ENCODE results near the gene SPDYE3. TPM values are rescaled to one million over a fixed set of nuclear protein-coding genes. Genes with fewer than 3 reads are reported as not detected.
A peak's percentile ranks its signal among the peaks of the same experiment; 100 is the strongest.
"Not testable (repeated sequence)": the region's sequence is repeated elsewhere in the genome, so short reads cannot be mapped to it uniquely, and the experiment has no call there.

The SPDYE3 gene
- total RNA-seq, 2 experiments from 2014 or later = not detected

DNA sequence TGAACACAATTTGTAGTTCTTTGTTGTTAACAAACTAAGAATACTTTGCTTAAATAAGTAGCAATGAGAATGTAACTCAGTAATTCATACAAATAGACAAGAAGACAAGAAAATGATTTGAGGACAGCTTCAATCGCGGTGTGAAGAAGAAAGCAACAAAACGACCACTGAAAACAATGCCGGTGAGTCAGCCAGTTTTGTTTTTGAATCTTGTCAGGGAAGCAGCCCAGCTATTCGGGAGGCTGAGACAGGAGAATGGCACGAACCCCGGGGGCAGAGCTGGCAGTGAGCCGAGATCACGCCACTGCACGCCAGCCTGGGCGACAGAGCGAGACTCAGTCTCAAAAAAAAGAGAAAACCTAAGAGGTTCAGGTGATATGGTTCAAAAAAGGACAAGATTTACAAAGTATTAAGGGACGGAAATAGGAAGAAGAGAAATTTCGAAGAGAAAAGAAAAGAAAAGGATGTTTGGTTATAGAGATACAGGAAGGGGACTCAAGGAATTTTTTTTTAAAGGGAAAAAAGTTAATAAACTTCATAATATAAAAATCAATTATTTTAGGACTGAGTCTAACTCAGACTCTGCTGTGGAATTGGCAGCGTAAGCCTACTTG is 30.7 kb downstream of the SPDYE3 start:
- H3K9me3 Mint-ChIP-seq (ENCODE audit: low read depth); H3K4me3 Mint-ChIP-seq; ATAC-seq; H3K27me3 Mint-ChIP-seq; DNase-seq; CTCF ChIA-PET; POLR2A ChIA-PET: not testable (repeated sequence)
- Mint-ChIP-seq H3K36me3 (ENCODE audit: low read depth) (peaks cover 38% of the 10 kb centered on the region), H3K27ac (peak overlapping the region; percentile 9), H3K4me1 (peaks cover 40% of the 10 kb centered on the region)
- intact Hi-C loops (cut with DNase I, micrococcal nuclease) = loop anchor here in 1 of 2 experiments (5.0 kb wide), 1 partner anchor 256 kb away; the partner anchor contains the start of gene ZNF3

DNA sequence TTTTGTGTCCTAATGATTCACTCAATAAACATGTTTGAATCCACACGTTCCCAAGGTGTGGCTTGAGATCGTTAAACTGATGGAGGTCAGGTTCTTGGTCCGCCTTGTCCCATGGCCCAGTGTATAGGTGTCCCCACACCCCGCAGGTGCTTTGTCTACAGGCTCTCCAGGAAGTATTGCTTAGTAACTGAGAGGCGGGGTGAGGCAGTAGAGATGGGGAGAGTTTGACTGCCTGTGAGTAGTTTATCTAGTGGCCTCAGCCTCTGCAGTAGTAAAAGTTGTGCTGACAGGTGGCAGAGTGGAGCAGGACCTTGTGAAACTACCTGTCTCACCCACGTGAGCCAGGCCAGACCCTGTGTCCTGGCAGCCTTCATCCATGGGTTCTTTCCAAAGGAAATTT is 33.8 kb downstream of the SPDYE3 start:
- H3K9me3 Mint-ChIP-seq (ENCODE audit: low read depth); DNase-seq; H3K4me3 Mint-ChIP-seq; ATAC-seq; H3K27me3 Mint-ChIP-seq; POLR2A ChIA-PET; CTCF ChIA-PET: not testable (repeated sequence)
- intact Hi-C loops (cut with DNase I, micrococcal nuclease) = loop anchor here in 1 of 2 experiments (10.0 kb wide), 1 partner anchor 196 kb away; the partner anchor contains the start of gene LAMTOR4
- Mint-ChIP-seq H3K36me3 (ENCODE audit: low read depth) (peaks cover 46% of the 10 kb centered on the region), H3K27ac (peak overlapping the region; percentile 15), H3K4me1 (peaks cover 48% of the 10 kb centered on the region)

DNA sequence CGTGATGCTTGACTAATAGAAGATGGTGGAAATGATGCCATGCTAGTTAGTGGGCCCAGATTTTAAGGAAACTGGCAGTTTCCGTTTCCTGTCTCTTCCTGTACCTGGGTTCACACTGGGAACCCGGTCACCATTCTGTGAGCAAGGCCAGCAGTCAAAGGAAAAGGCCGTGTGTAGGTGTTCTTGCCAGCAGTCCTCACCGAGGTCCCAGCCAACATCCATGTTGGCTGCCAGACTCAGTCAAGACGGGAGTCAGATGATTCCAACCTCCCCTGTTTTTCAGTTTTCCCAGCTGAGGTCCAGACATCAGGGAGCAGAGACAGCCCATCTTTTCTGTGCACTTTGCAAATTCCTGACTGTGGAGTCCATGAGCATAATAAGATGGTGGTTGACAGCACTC is 35.3 kb downstream of the SPDYE3 start:
- ATAC-seq = no peak
- POLR2A ChIA-PET = no interaction called here
- intact Hi-C loops (cut with DNase I, micrococcal nuclease) = loop anchor here in 1 of 2 experiments (10.0 kb wide), 1 partner anchor 198 kb away; the partner anchor contains the start of gene LAMTOR4
- Mint-ChIP-seq H3K4me1 (peaks cover 44% of the 10 kb centered on the region), H3K27me3 (no peaks in the 10 kb centered on the region), H3K27ac (peak overlapping the region; percentile 59), H3K36me3 (ENCODE audit: low read depth) (peaks cover 56% of the 10 kb centered on the region), H3K4me3 (no peak overlapping the region), H3K9me3 (ENCODE audit: low read depth) (no peaks in the 10 kb centered on the region)
- CTCF ChIA-PET = interaction anchor here (0.6 kb wide), 1 partner anchor 1062 kb away, joined by 3 read pairs; no protein-coding TSS in a partner anchor
- DNase-seq = no peak

DNA sequence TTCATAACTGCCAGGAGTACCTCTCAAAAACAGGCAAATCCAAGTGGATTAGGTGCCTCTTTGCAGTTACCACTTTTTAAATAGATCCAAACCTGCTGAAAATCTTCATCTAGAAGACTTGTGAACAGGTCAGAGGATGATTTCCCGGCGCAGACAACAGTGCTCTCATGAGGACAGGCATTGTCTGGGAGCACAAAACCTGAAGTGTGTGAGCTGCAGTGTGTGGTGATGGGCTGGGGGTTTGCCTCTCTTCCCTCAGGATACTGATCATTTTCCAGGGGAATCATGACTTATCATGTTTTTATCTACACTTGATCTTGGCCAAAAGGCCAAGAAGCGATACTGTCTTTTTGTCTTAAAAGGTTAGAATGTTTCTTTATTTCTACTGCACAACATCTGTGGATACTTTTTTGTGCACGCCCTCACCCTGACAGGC is 36.6 kb downstream of the SPDYE3 start:
- H3K27me3 Mint-ChIP-seq; DNase-seq; H3K9me3 Mint-ChIP-seq (ENCODE audit: low read depth); ATAC-seq: not testable (repeated sequence)
- POLR2A ChIA-PET = interaction anchor here (0.5 to 1.0 kb wide), 6 partner anchors 10 to 421 kb away, joined by 3 to 6 read pairs (median 3); partner anchors contain the start of genes LAMTOR4 and MOSPD3
- CTCF ChIA-PET = interaction anchor here (0.6 to 2.2 kb wide), 3 partner anchors 69 to 262 kb away, joined by 3 to 7 read pairs (median 3); no protein-coding TSS in a partner anchor
- intact Hi-C loops (cut with DNase I, micrococcal nuclease) = loop anchor here (1.0 to 10.0 kb wide), 6 partner anchors 8 to 225 kb away; partner anchors contain the start of genes CNPY4 (in 1 of the 2), LAMTOR4 (in 1 of the 2), MBLAC1 (in 1 of the 2) and MEPCE (in 1 of the 2)
- Mint-ChIP-seq H3K36me3 (ENCODE audit: low read depth) (peaks cover 57% of the 10 kb centered on the region), H3K4me3 (peak overlapping the region; percentile 70), H3K4me1 (peaks cover 36% of the 10 kb centered on the region), H3K27ac (peak overlapping the region; percentile 91)

DNA sequence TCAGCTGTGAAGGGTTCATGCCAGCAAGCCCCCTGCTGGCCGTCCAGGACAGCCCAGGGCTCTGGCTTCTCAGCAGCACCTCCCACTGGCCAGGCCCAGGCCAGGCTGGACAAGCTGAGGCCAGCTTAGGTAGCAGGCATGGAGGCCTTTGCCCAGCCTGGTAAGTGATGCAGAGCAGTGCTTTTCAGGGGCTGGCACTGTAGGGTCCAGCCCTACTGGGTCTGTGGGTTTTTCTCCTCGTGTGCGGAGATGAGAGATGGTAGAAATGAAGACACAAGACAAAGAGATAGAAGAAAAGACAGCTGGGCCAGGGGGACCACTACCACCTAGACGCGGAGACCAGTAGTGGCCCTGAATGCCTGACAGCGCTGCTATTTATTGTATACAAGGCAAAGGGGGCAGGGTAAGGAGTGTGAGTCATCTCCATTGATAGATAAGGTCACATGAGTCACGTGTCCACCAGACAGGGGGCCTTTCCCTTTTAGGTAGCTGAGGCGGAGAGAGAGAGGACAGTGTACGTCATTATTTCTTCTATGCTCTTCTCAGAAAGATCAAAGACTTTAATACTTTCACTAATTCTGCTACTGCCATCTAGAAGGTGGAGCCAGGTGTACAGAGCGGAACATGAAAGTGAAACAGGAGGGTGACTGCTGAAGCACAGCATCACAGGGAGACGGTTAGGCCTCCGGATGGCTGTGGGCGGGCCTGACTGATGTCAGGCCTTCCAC is 37.2 kb downstream of the SPDYE3 start:
- not testable (repeated sequence) for H3K27me3 Mint-ChIP-seq; H3K9me3 Mint-ChIP-seq (ENCODE audit: low read depth)
- H3K36me3 Mint-ChIP-seq (ENCODE audit: low read depth) = peaks cover 59% of the 10 kb centered on the region
- peak; percentile 92 for ATAC-seq
- peak overlapping the region; percentile 70 for H3K4me3 Mint-ChIP-seq
- POLR2A ChIA-PET = interaction anchor here (0.5 to 1.0 kb wide), 7 partner anchors 10 to 422 kb away, joined by 3 to 6 read pairs (median 3); partner anchors contain the start of genes LAMTOR4 and MOSPD3
- peak; percentile 87 for DNase-seq
- intact Hi-C loops (cut with DNase I, micrococcal nuclease) = loop anchor here (1.0 to 10.0 kb wide), 8 partner anchors 8 to 225 kb away; partner anchors contain the start of genes LAMTOR4 (in 2 of the 2), CNPY4 (in 1 of the 2), MBLAC1 (in 1 of the 2) and MEPCE (in 1 of the 2)
- peak overlapping the region; percentile 91 for H3K27ac Mint-ChIP-seq
- H3K4me1 Mint-ChIP-seq = peaks cover 35% of the 10 kb centered on the region
- CTCF ChIA-PET = interaction anchor here (0.6 to 2.2 kb wide), 6 partner anchors 49 to 263 kb away, joined by 3 to 7 read pairs (median 3); no protein-coding TSS in a partner anchor

DNA sequence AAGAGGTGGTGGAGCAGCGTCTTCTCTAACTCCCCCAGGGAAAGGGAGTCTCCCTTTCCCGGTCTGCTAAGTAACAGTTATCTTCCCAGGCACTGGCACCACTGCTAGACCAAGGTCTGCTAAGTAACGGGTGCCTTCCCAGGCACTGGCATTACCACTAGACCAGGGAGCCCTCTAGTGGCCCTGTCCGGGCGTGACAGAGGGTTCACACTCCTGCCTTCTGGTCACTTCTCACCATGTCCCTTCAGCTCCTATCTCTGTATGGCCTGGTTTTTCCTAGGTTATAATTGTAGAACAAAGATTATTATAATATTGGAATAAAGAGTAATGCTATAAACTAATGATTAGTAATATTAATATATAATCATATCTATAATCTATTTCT is 37.8 kb downstream of the SPDYE3 start:
- POLR2A ChIA-PET = interaction anchor here (0.7 to 1.0 kb wide), 5 partner anchors 9 to 197 kb away, joined by 3 to 6 read pairs (median 4); partner anchors contain the start of gene LAMTOR4
- DNase-seq (peak; percentile 80), ATAC-seq (peak; percentile 59)
- CTCF ChIA-PET = interaction anchor here (0.6 to 2.2 kb wide), 7 partner anchors 19 to 263 kb away, joined by 3 to 7 read pairs (median 3); no protein-coding TSS in a partner anchor
- H3K36me3 Mint-ChIP-seq (ENCODE audit: low read depth) = peaks cover 61% of the 10 kb centered on the region
- H3K4me3 Mint-ChIP-seq = peak overlapping the region; percentile 70
- H3K27me3 Mint-ChIP-seq; H3K9me3 Mint-ChIP-seq (ENCODE audit: low read depth); H3K27ac Mint-ChIP-seq: not testable (repeated sequence)
- H3K4me1 Mint-ChIP-seq = peaks cover 35% of the 10 kb centered on the region
- intact Hi-C loops (cut with DNase I, micrococcal nuclease) = loop anchor here (1.0 to 10.0 kb wide), 6 partner anchors 20 to 218 kb away; partner anchors contain the start of genes LAMTOR4 (in 2 of the 2), MBLAC1 (in 1 of the 2), MEPCE (in 1 of the 2) and ZCWPW1 (in 1 of the 2)

DNA sequence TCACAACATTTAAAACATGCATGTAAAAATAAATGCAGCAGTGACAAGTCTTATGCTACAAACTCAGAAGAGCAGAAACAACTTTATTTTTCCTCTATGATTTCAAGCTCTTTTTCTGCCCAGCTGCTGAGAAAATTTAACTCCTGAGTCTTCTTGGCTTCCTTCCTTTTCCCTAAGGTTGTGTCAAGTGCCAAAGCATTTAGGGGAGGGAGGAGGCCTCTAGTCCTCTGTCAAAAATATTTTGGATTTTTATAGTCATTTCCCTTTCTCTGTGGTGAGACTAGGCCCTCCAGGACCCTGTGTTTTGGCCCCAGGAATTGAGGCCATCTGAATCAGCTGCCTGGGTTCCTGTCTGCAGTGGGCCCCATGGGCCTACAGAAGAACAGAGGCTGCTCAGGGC is 39.4 kb downstream of the SPDYE3 start:
- H3K36me3 Mint-ChIP-seq (ENCODE audit: low read depth) = peaks cover 67% of the 10 kb centered on the region
- H3K4me1 Mint-ChIP-seq = peaks cover 39% of the 10 kb centered on the region
- CTCF ChIA-PET = interaction anchor here (0.5 to 1.5 kb wide), 5 partner anchors 9 to 191 kb away, joined by 3 to 5 read pairs (median 3); no protein-coding TSS in a partner anchor
- no peak overlapping the region for H3K27ac Mint-ChIP-seq
- DNase-seq = no peak
- H3K27me3 Mint-ChIP-seq = no peaks in the 10 kb centered on the region
- intact Hi-C loops (cut with DNase I, micrococcal nuclease) = loop anchor here in 1 of 2 experiments (10.0 kb wide), 1 partner anchor 202 kb away; the partner anchor contains the start of gene LAMTOR4
- no peak overlapping the region for H3K4me3 Mint-ChIP-seq
- no peaks in the 10 kb centered on the region for H3K9me3 Mint-ChIP-seq (ENCODE audit: low read depth)
- ATAC-seq = no peak
- POLR2A ChIA-PET = interaction anchor here (0.5 kb wide), 1 partner anchor 880 kb away, joined by 4 read pairs; no protein-coding TSS in a partner anchor

DNA sequence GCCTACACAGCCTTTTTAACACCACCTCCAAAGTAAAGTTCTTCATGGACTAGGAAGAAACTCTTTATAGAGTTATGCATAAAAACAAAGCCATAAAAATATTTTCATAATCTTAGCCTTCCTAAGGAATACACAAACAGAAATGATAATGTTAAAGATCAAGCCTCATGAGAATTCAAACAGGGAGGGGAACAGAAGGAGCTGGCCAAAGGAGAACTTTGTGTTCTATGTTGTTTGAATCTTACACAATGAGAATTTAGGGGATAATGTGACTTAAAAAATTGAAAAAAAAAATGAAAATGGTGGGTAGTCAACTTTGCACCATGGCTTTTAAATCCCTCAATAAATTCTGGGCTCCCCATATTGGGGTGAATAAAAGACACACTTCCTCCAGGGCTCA is 41.3 kb downstream of the SPDYE3 start:
- ChIA-PET CTCF (interaction anchor here (1.0 to 1.1 kb wide), 3 partner anchors 59 to 216 kb away, joined by 3 to 4 read pairs (median 3); no protein-coding TSS in a partner anchor), POLR2A (no interaction called here)
- Mint-ChIP-seq H3K36me3 (ENCODE audit: low read depth) (peaks cover 62% of the 10 kb centered on the region), H3K9me3 (ENCODE audit: low read depth) (no peaks in the 10 kb centered on the region), H3K27ac (no peak overlapping the region), H3K4me3 (no peak overlapping the region), H3K4me1 (peaks cover 40% of the 10 kb centered on the region), H3K27me3 (no peaks in the 10 kb centered on the region)
- no peak for DNase-seq
- intact Hi-C loops (cut with DNase I, micrococcal nuclease) = loop anchor here in 1 of 2 experiments (10.0 kb wide), 1 partner anchor 204 kb away; the partner anchor contains the start of gene LAMTOR4
- ATAC-seq = no peak

DNA sequence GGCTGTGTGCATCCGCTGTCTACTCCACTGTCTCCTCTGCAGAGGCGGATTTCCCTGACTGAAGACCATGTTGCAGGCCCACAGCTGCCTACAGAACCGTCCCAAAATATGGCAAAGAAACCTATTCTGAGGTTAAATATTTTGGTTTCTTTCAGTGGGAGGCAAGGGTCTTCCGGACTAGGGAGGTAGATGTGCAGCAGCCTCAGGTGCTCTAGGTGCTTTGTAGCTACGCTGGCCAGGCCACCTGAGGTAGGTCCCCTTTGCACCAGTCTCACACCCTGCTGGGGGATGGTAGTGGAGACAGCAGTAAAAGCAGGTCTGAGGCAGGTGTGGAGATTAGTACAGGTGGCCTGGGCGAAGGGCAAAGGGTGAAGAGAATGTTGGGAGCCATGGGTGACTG is 42.3 kb downstream of the SPDYE3 start:
- DNase-seq (no peak), ATAC-seq (no peak)
- intact Hi-C loops (cut with DNase I, micrococcal nuclease) = loop anchor here in 1 of 2 experiments (10.0 kb wide), 1 partner anchor 205 kb away; the partner anchor contains the start of gene LAMTOR4
- H3K9me3 Mint-ChIP-seq (ENCODE audit: low read depth) = no peaks in the 10 kb centered on the region
- peaks cover 33% of the 10 kb centered on the region for H3K4me1 Mint-ChIP-seq
- no peak overlapping the region for H3K4me3 Mint-ChIP-seq
- ChIA-PET CTCF (interaction anchor here (1.0 to 1.1 kb wide), 2 partner anchors 58 to 217 kb away, joined by 3 read pairs; no protein-coding TSS in a partner anchor), POLR2A (no interaction called here)
- no peak overlapping the region for H3K27ac Mint-ChIP-seq
- no peaks in the 10 kb centered on the region for H3K27me3 Mint-ChIP-seq
- H3K36me3 Mint-ChIP-seq (ENCODE audit: low read depth) = peaks cover 57% of the 10 kb centered on the region

DNA sequence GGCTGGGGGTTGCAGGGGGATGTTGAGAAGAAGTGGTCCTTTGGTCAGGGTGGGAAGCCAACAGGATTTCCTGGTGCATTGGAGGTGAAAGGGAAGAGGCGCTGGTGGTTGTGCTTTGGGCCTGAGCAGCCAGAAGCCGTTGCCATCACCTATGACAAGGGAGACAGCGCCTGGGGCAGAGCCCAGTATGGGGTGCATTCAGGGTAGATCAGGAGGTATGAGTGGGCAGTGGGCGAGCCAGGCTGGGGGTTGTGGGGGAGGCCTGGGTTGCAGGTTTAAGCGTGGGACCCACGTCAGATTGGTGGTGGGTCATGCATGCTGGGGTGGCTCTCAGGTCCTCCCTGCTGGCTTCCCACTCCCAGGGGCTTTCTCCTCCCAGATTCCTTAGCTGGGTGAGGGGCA is 44.2 kb downstream of the SPDYE3 start:
- no peak for DNase-seq
- no peaks in the 10 kb centered on the region for H3K27me3 Mint-ChIP-seq
- no peak overlapping the region for H3K4me3 Mint-ChIP-seq
- no peak for ATAC-seq
- ChIA-PET CTCF (no interaction called here), POLR2A (no interaction called here)
- H3K27ac Mint-ChIP-seq = peak overlapping the region; percentile 19
- peaks cover 24% of the 10 kb centered on the region for H3K4me1 Mint-ChIP-seq
- intact Hi-C loops (cut with DNase I, micrococcal nuclease) = no loop called here
- no peaks in the 10 kb centered on the region for H3K9me3 Mint-ChIP-seq (ENCODE audit: low read depth)
- peaks cover 59% of the 10 kb centered on the region for H3K36me3 Mint-ChIP-seq (ENCODE audit: low read depth)

Measured in activated CD4-positive, alpha-beta T cell treated with anti-CD3 and anti-CD28 coated beads for 36 hours (primary cell).